A204.1 (cell line): Measurements from ENCODE around the gene RALGPS2.
A peak's percentile ranks its signal among the peaks of the same experiment; 100 is the strongest.
"Not testable (repeated sequence)": the region's sequence is repeated elsewhere in the genome, so short reads cannot be mapped to it uniquely, and the experiment has no call there.

ENCODE experiments used
- FAIRE-seq: peaks from 2 replicates; lab custom pipeline; 2012; peaks lifted over from hg19 to GRCh38; lab: Jason Lieb, UNC

The RALGPS2 gene

GRCh38 chr1:178724376-178724727 is 692 bp upstream of the RALGPS2 start:
- FAIRE-seq = no peak

- no peak for FAIRE-seq
These were observed 532 bp downstream of the RALGPS2 start for GRCh38 chr1:178725466-178726086.

- FAIRE-seq = no peak
These were observed 1.1 kb downstream of the RALGPS2 start for GRCh38 chr1:178726087-178726517.

GRCh38 chr1:178726545-178726944 is 1.5 kb downstream of the RALGPS2 start:
- FAIRE-seq = no peak

- no peak for FAIRE-seq
These were observed 2.2 kb downstream of the RALGPS2 start for GRCh38 chr1:178727014-178727895.

- no peak for FAIRE-seq
These were observed 8.9 kb downstream of the RALGPS2 start for GRCh38 chr1:178733972-178734371.

- FAIRE-seq = no peak
These were observed 13.7 kb downstream of the RALGPS2 start for GRCh38 chr1:178738780-178739179.

- FAIRE-seq = no peak
These were observed 14.4 kb downstream of the RALGPS2 start for GRCh38 chr1:178739285-178740045.

GRCh38 chr1:178740491-178740890 is 15.4 kb downstream of the RALGPS2 start:
- FAIRE-seq = no peak

- no peak for FAIRE-seq
These were observed 15.9 kb downstream of the RALGPS2 start for GRCh38 chr1:178740924-178741323.

GRCh38 chr1:178743801-178744200 is 18.8 kb downstream of the RALGPS2 start:
- no peak for FAIRE-seq

GRCh38 chr1:178745260-178745659 is 20.2 kb downstream of the RALGPS2 start:
- FAIRE-seq = no peak

- FAIRE-seq = no peak
These were observed 21.3 kb downstream of the RALGPS2 start for GRCh38 chr1:178746345-178746744.

GRCh38 chr1:178747361-178747760 is 22.3 kb downstream of the RALGPS2 start:
- not testable (repeated sequence) for FAIRE-seq

- FAIRE-seq = no peak
These were observed 24.6 kb downstream of the RALGPS2 start for GRCh38 chr1:178749581-178750166.

GRCh38 chr1:178751046-178751445 is 26.0 kb downstream of the RALGPS2 start:
- FAIRE-seq = no peak

GRCh38 chr1:178752891-178753290 is 27.8 kb downstream of the RALGPS2 start:
- FAIRE-seq = no peak

GRCh38 chr1:178754655-178755256 is 29.7 kb downstream of the RALGPS2 start:
- not testable (repeated sequence) for FAIRE-seq

- FAIRE-seq = no peak
These were observed 43.4 kb downstream of the RALGPS2 start for GRCh38 chr1:178768423-178768822.

GRCh38 chr1:178772952-178773351 is 47.9 kb downstream of the RALGPS2 start:
- FAIRE-seq = no peak

GRCh38 chr1:178774263-178774662 is 49.2 kb downstream of the RALGPS2 start:
- FAIRE-seq = peak; percentile 98

GRCh38 chr1:178776553-178776952 is 51.5 kb downstream of the RALGPS2 start:
- no peak for FAIRE-seq
